NT2/D1 (cell line): ENCODE results near the gene LIMD2.

ENCODE experiments used
- SUZ12 ChIP-seq: IDR thresholded peaks from 2 replicates; pipeline ENCODE4 v1.6.1; 2011; ENCODE audit not compliant: insufficient read length, insufficient read depth; ENCODE audit errors: extremely low read depth
- YY1 ChIP-seq: IDR thresholded peaks from 2 replicates; pipeline ENCODE4 v1.6.1; 2011; ENCODE audit not compliant: insufficient read length, insufficient read depth
- ZNF274 ChIP-seq: IDR thresholded peaks from 2 replicates; pipeline ENCODE4 v1.6.1; 2011; ENCODE audit warnings: mild to moderate bottlenecking, low read depth, low read length

GRCh38 chr17:63649813-63650212 lies 50.1 kb downstream of the LIMD2 start:
- TF ChIP-seq YY1 (no peak), ZNF274 (no peak), SUZ12 (no peak)
